ENCODE results near the gene SNRPD1.

SNRPD1 gene

DNA sequence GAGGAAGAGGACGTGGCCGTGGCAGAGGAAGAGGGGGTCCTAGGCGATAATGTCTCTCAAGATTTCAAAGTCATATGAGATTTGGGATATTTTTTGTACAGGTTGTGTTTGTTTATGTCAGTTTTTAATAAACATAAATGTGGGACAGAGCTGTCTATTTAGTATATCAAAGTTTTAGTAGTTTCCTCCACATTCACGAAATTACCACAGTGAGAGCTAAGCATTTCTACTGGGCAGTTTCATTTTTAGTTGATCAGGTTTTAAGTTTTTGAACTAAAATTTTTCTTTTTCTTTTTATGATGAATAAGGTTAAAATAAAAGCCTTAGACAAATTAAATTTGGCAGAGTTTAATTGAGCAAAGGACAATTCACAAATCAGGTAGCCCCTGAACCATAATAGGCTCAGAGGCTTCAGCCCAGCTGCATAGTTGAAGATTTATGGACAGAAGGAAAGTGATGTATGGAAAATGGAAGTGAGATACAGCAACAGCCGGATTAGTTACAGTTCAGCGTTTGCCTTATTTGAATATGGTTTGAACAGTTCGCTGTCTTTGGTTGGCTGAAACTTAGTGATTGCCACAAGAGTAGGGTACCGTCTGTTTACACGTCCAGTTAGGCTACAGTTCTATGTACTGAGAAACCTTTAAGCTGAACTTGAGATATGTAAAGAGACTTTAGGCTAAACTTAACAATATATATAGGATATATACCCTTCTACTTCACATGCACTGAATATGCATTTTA lies 17.1 kb downstream of the SNRPD1 start:
- no peak overlapping the region for H3K27ac ChIP-seq (replicated peaks)
- H3K27me3 ChIP-seq (ENCODE audit: insufficient read depth, poor library complexity, severe bottlenecking) = no peaks in the 10 kb centered on the region
- TF ChIP-seq REST (IDR thresholded peaks at IDR 0.05; ENCODE audit: insufficient replicate concordance, low read depth) (no peak), GABPA (IDR thresholded peaks at IDR 0.05; ENCODE audit: low read depth) (no peak), SPI1 (IDR thresholded peaks at IDR 0.05; ENCODE audit: borderline replicate concordance, low read depth) (no peak), POLR2AphosphoS5 (IDR thresholded peaks at IDR 0.05; ENCODE audit: low read depth) (no peak)
- TF ChIP-seq, protein P1, sequence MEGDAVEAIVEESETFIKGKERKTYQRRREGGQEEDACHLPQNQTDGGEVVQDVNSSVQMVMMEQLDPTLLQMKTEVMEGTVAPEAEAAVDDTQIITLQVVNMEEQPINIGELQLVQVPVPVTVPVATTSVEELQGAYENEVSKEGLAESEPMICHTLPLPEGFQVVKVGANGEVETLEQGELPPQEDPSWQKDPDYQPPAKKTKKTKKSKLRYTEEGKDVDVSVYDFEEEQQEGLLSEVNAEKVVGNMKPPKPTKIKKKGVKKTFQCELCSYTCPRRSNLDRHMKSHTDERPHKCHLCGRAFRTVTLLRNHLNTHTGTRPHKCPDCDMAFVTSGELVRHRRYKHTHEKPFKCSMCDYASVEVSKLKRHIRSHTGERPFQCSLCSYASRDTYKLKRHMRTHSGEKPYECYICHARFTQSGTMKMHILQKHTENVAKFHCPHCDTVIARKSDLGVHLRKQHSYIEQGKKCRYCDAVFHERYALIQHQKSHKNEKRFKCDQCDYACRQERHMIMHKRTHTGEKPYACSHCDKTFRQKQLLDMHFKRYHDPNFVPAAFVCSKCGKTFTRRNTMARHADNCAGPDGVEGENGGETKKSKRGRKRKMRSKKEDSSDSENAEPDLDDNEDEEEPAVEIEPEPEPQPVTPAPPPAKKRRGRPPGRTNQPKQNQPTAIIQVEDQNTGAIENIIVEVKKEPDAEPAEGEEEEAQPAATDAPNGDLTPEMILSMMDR (IDR thresholded peaks at IDR 0.05; ENCODE audit: insufficient read depth, low read length) = no peak
- H3K4me3 ChIP-seq (replicated peaks; ENCODE audit: insufficient read depth, low read length) = no peak overlapping the region
- DNase-seq (ENCODE audit: low read depth in 1 of 2, low spot score in 1 of 2) = no peak

DNA sequence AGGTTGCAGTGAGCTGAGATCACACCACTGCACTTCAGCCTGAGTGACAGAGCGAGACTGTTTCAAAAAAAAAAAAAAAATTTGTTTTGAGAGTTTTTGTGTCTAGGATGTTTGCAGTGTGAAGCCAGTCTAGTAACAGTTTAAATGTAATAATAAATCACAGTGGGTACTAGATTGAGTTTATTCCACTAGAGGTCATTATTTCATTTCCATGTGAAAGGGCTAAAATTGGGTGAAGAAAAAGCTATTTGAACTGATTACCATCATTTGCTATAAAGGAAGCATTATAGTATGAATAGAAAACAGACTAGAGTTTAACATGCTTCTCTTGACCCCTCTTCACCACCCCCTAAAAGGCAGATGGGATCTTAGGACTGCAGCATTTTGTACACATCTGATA lies 20.3 kb downstream of the SNRPD1 start:
- no peak overlapping the region for H3K4me3 ChIP-seq (replicated peaks; ENCODE audit: insufficient read depth, low read length)
- TF ChIP-seq REST (IDR thresholded peaks at IDR 0.05; ENCODE audit: insufficient replicate concordance, low read depth) (no peak), SPI1 (IDR thresholded peaks at IDR 0.05; ENCODE audit: borderline replicate concordance, low read depth) (no peak), POLR2AphosphoS5 (IDR thresholded peaks at IDR 0.05; ENCODE audit: low read depth) (no peak)
- no peak for DNase-seq (ENCODE audit: low read depth in 1 of 2, low spot score in 1 of 2)
- no peaks in the 10 kb centered on the region for H3K27me3 ChIP-seq (ENCODE audit: insufficient read depth, poor library complexity, severe bottlenecking)
- no peak overlapping the region for H3K27ac ChIP-seq (replicated peaks)

DNA sequence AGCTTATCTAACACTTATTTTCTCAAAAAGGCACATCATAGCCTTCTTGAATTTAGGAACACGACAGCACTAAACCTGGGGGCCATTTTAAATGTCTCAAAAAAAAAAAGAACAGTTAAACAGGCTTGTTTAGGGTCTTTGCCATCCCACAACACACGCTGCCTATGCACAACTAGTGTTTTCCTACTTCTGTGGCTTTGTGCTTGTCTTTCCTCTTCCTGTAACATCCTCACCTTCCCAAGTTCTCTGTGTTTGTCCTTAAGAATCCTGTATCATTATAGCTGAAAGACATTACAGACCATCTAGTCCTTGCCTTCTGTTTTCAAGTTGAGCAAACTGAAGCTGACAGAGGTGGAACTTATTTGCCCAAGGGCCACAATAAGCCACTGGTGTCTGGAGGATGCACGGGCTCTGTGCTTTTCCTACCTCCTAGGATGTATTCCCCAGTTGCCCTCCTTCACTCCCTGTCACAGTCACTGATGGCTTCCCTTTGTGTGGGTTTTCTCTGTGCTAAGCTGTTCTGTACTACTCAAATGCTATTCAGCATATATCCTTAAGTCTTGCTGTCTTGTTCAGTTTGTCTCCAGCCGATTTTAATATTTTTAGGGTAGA lies 22.6 kb downstream of the SNRPD1 start:
- DNase-seq (ENCODE audit: low read depth in 1 of 2, low spot score in 1 of 2) = no peak
- H3K27ac ChIP-seq (replicated peaks) = no peak overlapping the region
- H3K27me3 ChIP-seq (ENCODE audit: insufficient read depth, poor library complexity, severe bottlenecking) = no peaks in the 10 kb centered on the region
- TF ChIP-seq REST (IDR thresholded peaks at IDR 0.05; ENCODE audit: insufficient replicate concordance, low read depth) (no peak), POLR2AphosphoS5 (IDR thresholded peaks at IDR 0.05; ENCODE audit: low read depth) (0 out of 2 replicates have a peak, but pooled peaks have one; percentile 21), SPI1 (IDR thresholded peaks at IDR 0.05; ENCODE audit: borderline replicate concordance, low read depth) (no peak), GABPA (IDR thresholded peaks at IDR 0.05; ENCODE audit: low read depth) (no peak)
- TF ChIP-seq, protein P1 (IDR thresholded peaks at IDR 0.05; ENCODE audit: insufficient read depth, low read length) = no peak
- no peak overlapping the region for H3K4me3 ChIP-seq (replicated peaks; ENCODE audit: insufficient read depth, low read length)
